NCI-H526 treated with DMSO at 0.1 percent for 48 hours (cell line): ENCODE measurements around the gene NME2.
"Not testable (repeated sequence)": the region's sequence is repeated elsewhere in the genome, so short reads cannot be mapped to it uniquely, and the experiment has no call there.

Source experiments
- DNase-seq: peaks from one replicate; lab custom pipeline; 2025; lab: John Stamatoyannopoulos, UW

The NME2 gene

GRCh38 chr17:51166198-51166986, at the start of gene NME2:
Gene NME2, plus strand, starts transcription at chr17:51166411. Its CDS starts 420 bp downstream, at chr17:51166831.
- DNase-seq, result peak; percentile 80

DNA sequence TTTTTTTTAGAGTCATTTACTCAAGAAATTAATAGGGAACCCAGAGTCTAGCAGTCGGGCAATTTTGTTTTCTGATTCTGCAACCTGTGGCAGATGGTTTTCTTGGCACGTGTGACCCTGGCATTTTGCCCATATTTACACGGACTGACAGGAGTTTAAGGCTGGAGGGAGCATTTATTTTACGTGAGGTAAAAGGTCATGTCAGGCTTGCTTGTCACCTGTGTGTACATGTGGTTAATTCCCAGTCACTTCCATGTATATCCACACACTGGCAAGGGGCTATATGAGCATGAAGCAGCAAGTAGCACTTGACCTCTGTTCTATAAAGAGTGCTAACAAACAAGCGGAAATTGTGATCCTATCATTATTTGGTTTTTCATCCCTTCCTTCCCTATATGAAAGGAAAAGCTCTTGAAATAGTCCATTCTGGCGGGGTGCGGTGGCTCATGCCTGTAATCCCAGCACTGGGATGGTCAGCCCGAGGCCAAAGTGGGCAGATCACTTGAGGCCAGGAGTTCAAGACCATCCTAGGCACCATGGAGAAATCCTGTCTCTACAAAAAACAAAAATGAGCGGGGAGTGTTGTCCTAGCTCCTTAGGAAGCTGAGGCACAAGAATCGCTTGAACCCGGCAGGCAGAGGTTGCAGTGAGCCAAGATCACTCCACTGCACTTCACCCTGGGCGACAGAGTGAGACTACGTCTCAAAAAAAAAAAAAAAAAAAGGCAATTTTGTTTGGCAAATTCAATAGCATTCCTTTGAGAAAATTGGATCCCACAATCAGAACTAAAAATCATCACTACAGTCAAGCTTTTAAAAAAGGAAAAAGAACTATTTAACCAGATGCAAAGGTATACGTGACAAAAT, 47.6 kb upstream of the NME2 start:
- no peak for DNase-seq

DNA sequence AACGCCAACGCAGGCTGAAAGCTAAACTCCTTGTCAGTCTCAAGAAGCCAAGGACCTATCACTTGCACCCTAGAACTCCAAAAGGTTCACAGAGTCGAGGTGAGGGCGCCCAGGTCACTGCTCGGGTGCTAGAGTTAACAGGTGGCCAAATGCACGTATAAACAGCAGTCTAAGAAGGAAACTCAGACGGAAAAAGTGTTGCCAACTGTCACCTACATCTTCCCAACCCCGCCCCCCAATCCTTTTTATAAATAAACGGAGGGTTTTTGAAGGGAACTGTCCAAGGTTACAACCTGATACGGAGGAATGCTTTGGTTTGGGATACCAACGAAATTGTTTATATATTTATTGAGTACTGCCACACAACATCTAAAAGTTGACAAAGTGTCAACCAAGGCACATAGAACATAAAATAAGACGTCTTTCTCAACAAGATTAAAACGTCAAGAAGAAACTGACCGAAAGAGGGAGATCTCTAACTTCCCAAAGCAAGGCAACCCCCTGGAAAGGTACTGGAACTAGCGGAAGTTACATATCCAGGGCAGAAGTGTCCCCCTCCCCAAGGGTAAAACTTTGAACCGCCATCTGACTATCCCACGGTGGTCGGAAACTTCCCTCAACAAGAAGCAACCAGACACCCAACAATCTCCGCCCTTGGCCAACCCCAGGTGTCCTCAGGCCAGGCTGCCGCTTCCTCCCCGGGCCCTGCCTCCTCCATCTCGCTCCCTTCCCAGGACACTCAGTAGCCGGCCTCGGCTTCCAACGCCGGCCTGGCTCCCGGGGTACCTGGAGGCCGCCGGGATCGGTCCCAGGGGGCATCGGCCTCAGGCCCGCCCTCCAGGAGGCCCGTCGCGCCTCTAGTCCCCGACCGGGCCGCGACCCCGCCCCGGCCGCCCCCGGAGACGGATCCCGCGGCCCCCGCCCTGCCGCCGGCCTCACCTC, 46.5 kb upstream of the NME2 start:
- DNase-seq, result peak; percentile 54

DNA sequence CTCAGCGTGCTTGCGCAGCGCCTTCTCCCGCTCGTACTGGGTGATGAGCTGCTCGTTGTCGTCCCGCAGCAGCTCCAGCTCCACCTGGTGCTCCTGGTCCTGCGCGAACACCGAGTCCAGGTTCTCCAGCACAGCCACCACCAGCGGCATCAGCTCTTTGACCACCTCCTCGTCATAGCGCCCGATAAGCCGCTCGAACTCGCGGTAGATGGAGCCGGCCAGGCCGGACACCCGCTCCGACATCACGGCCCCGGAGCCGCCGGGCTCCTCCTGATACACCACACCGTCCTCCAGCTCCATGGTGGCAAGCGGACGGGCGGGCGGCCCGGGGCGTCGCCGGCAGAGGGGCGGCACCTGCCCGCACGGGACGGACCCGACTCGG, 45.9 kb upstream of the NME2 start:
- peak; percentile 65 for DNase-seq

DNA sequence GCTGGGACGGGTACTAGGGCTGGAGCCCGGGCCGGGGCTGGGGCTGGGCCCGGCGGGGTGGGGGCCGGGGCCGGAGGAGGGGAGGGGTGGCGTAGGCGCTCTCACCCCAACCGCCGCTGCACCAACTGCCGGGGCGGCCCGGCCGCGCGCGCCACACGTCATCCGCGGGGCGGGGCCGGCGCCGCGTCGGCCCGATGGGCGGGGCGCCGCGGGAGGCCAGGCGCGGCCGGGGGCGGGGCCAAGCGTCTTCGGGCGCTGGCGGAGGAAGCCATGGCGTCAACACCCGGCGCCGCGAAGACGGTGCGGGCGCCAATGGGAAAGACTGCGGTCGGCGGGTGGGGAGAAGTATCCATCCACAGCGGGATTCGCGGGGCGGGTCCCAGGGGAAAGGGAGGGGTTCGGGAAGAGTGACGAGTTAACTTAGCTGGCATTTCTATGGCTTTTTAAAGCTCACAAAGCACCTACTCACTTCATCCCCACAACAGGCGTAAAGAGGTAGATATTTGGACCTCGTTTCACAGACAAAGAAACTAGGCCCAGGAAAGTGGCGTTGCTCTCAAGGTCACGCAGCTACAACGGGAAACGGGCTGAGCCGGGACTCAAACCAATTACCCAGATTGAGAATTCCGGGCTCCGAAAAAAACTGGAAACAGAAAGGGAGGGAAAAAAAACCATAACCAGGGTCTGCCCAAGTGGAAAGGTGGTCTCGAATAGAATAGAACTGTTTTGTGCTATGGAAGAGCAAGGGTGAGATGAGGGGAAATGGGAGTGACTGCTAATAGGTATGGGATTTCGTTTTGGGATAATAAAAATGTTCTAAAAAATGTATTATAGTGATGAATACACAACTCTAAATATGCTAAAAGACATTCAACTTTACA, 45.2 kb upstream of the NME2 start, which contains the start of gene SPAG9:
Gene SPAG9, minus strand, starts transcription at position 130 of the 881 bp plus-strand sequence. CDS start 212 bp downstream, outside the sequence.
- peak; percentile 93 for DNase-seq

- DNase-seq, result peak; percentile 56
Observed at GRCh38 chr17:51121620-51122472, 44.4 kb upstream of the NME2 start.

- not testable (repeated sequence) for DNase-seq
Observed at GRCh38 chr17:51122473-51123115, 43.6 kb upstream of the NME2 start.

GRCh38 chr17:51124640-51125503, 41.3 kb upstream of the NME2 start:
- DNase-seq, result no peak

DNA sequence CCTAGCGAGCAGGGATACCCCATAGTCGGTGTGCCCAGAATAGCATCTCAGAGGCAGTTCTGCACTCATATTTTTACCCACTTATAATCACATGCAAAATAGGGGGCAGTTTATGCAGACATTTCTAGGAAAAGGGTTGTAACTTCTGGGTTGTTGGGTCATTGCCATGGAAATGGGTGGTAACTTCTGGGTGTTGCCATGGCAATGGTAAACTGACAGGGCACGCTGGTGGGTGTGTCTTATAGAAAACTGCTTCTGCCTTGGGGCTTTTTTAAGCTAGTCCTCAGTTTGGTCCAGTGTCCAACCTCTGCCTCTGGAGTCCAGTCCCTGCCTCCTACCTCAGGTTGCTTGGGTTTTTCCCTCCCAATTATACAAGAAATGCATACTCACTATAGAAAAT, 38.1 kb upstream of the NME2 start:
- DNase-seq, result no peak

DNA sequence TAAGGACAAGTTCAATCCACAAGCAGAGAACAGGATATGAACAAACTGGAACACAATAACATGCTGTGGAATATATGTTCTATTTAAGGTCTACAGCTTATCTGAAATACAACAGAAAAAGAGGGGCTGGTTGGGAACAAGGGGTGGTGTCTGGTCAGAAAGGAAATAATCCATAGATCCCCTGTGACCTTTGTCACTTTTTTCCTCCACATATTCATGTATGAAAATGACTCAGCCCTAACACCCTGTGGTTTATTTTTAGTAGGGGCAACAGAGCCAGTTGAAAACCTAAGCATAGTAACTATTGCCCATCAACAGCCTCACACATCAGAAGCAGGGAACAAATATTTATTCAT, 33.3 kb upstream of the NME2 start:
- DNase-seq, result no peak

DNA sequence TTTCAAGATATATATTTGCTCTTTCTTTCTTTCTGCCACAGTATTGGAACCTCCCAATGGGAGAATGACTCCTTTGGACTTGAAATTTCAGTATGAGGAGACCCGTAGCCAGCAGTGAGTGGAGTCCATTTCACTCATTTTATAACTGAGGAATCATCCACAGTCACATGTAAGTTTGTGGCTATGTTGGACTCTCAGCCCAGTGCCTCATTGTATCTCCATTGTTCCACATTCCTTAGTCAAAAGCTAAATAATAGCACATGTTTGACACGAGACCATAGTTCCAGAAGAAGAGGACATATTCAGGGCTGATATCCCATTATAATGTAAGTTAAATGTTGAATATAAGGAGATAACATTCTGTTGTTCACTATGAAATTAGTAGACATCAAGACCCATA, 32.8 kb upstream of the NME2 start:
- DNase-seq, result no peak

GRCh38 chr17:51135956-51136355, 30.3 kb upstream of the NME2 start:
- no peak for DNase-seq

DNA sequence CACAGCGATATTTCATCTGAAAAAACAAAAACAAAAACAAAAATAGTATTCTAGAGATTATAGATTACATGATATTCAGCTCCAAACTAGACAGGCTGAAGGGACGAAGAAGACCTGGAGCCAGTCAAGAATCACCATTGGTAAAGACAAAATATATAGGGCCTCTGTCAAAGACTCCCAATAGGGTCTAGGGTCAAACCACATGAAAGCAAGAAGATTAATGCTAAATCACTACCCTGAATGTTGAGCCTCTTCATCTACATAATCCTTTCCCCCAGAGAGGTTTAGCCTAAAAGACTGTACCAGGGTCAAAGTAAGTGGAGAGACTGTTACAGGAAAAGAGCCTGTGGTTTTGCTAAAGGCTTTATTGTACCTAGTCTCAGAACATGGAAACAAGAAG, 23.6 kb upstream of the NME2 start:
- DNase-seq, result no peak

- no peak for DNase-seq
Observed at GRCh38 chr17:51144266-51145022, 21.8 kb upstream of the NME2 start.

DNA sequence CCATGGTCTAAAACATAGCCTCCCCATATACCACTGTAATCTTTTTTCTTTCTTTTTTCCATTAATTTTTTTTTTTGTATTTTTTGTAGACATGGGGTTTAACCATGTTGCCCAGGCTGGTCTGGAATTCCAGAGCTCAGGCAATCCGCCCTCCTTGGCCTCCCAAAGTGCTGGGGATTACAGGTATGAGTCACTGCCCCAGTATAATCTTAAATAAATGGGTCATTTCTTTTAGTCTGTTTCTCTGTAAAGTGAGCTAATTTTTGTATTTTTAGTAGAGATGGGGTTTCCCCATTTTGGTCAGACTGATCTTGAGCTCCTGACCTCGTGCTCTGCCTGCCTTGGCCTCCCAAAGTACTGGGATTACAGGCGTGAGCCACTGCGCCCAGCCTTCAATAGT, 18.6 kb upstream of the NME2 start:
- no peak for DNase-seq

- no peak for DNase-seq
Observed at GRCh38 chr17:51149163-51149562, 17.0 kb upstream of the NME2 start.

GRCh38 chr17:51150932-51151331, 15.3 kb upstream of the NME2 start:
- no peak for DNase-seq

- DNase-seq, result no peak
Observed at GRCh38 chr17:51152766-51153209, 13.4 kb upstream of the NME2 start.
